GM12878 (cell line): ENCODE measurements around the gene SCCPDH.

Source experiments
- CBFB ChIP-seq: IDR thresholded peaks from 2 replicates; pipeline ENCODE4 v1.6.1; 2016; ENCODE audit warnings: antibody characterized with exemption, low read depth
- CREB1 ChIP-seq: IDR thresholded peaks from 2 replicates; pipeline ENCODE4 v1.6.1; 2012; ENCODE audit warnings: low read depth, mild to moderate bottlenecking, inconsistent platforms
- CTCF ChIP-seq, 3 experiments: IDR thresholded peaks in 2 of 3; conservative IDR thresholded peaks in 1 of 3; 2 replicates each; pipeline ENCODE4 v1.5.1; 2011; ENCODE audit warnings: low read depth in 3 of 3, low read length in 3 of 3, mild to moderate bottlenecking in 3 of 3, control low read depth in 2 of 3, moderate library complexity in 2 of 3, inconsistent platforms in 1 of 3, mixed read lengths in 1 of 3; ENCODE audit not compliant: control insufficient read depth in 2 of 3, insufficient read depth in 1 of 3; ENCODE audit errors: extremely low read depth in 1 of 3
- EP300 ChIP-seq, 2 experiments: fragments of 150-350 bp in 1 of 2; IDR thresholded peaks; 2 replicates each; pipeline ENCODE4 v1.6.1; 2011 to 2012; ENCODE audit warnings: low read depth in 2 of 2, low read length in 2 of 2, borderline replicate concordance in 1 of 2, improper control_type of control experiment in 1 of 2, inconsistent platforms in 1 of 2; ENCODE audit not compliant: control insufficient read depth in 1 of 2
- EZH2 ChIP-seq: IDR thresholded peaks from 2 replicates; pipeline ENCODE4 v1.6.1; 2012; ENCODE audit warnings: low read depth, mild to moderate bottlenecking, control low read depth, inconsistent platforms, low read length, borderline replicate concordance; ENCODE audit not compliant: control insufficient read depth
- JUNB ChIP-seq: IDR thresholded peaks from 2 replicates; pipeline ENCODE4 v1.6.1; 2016; ENCODE audit warnings: antibody characterized with exemption, mild to moderate bottlenecking
- MXI1 ChIP-seq: fragments of 150-350 bp; IDR thresholded peaks from 2 replicates; pipeline ENCODE4 v1.6.1; 2011; ENCODE audit warnings: low read depth, mild to moderate bottlenecking, inconsistent platforms, low read length, improper control_type of control experiment
- RAD21 ChIP-seq: IDR thresholded peaks from 2 replicates; pipeline ENCODE4 v1.6.1; 2011; ENCODE audit warnings: mild to moderate bottlenecking, low read depth, low read length, moderate library complexity; ENCODE audit not compliant: insufficient read depth
- RCOR1 ChIP-seq: conservative IDR thresholded peaks from 2 replicates; pipeline ENCODE4 v1.6.1; 2012; ENCODE audit warnings: low read depth, low read length, improper control_type of control experiment
- RFX5 ChIP-seq: IDR thresholded peaks from 2 replicates; pipeline ENCODE4 v1.6.1; 2011; ENCODE audit warnings: low read depth, low read length, improper control_type of control experiment
- TARDBP ChIP-seq: IDR thresholded peaks from 2 replicates; pipeline ENCODE4 v1.6.1; 2016; ENCODE audit warnings: borderline replicate concordance
- ZSCAN29 ChIP-seq: fragments of 450-650 bp; IDR thresholded peaks from 2 replicates; pipeline ENCODE4 v1.6.1; 2017; ENCODE audit warnings: mild to moderate bottlenecking, moderate library complexity

- TF ChIP-seq CBFB (no peak), MXI1 (no peak), EZH2 (no peak), EP300 (IDR thresholded peaks at IDR 0.05; ENCODE audit: borderline replicate concordance in 1 of 2, control insufficient read depth in 1 of 2, low read depth in 2 of 2, low read length in 2 of 2) (no peak), CREB1 (no peak), CTCF (IDR thresholded peaks at IDR 0.05 in 2 of 3, conservative IDR thresholded peaks at IDR 0.05 in 1 of 3; ENCODE audit: control insufficient read depth in 2 of 3, extremely low read depth in 1 of 3, insufficient read depth in 1 of 3, low read depth in 3 of 3, low read length in 3 of 3) (no peak), JUNB (no peak), RFX5 (no peak), TARDBP (no peak), ZSCAN29 (no peak), RAD21 (no peak), RCOR1 (no peak)
Observed at GRCh38 chr1:246730839-246731238, 6.6 kb downstream of the SCCPDH start.
